Tibial nerve (tissue), 3 donors: ENCODE data around the gene NDUFS7.

Experiments
- CTCF ChIP-seq, 5 experiments: fragments of 200-600 bp in 3 of 5; fragments of 450-650 bp in 2 of 5; sonication (generic) in 3 of 5; IDR thresholded peaks; one replicate each; pipeline ENCODE4 v1.5.1; 2016 to 2019; ENCODE audit warnings: antibody characterized with exemption in 5 of 5, mild to moderate bottlenecking in 3 of 5, moderate library complexity in 2 of 5
- POLR2A ChIP-seq, 2 donors: fragments of 450-650 bp; IDR thresholded peaks; one replicate each; pipeline ENCODE4 v1.6.1; 2017; ENCODE audit warnings: antibody characterized with exemption in 2 of 2, mild to moderate bottlenecking in 2 of 2, moderate library complexity in 2 of 2

GRCh38 chr19:1373534-1374249, 10.0 kb upstream of the NDUFS7 start:
- TF ChIP-seq CTCF (IDR thresholded peaks at IDR 0.05) (no peak), POLR2A (IDR thresholded peaks at IDR 0.05) (no peak)
